Fibroblast of the aortic adventitia (primary cell): Measurements from ENCODE around the gene MARCKS. TPM values are rescaled to one million over a fixed set of nuclear protein-coding genes. Genes with fewer than 3 reads are reported as not detected.

Experiments
- DNase-seq: peaks from one replicate; pipeline ENCODE4 v3.0.0-alpha.2; 2010; ENCODE audit warnings: low read depth
- H3K4me3 ChIP-seq: 2 replicates; pipeline ENCODE4 v1.5.1; 2011; ENCODE audit warnings: low read depth, mild to moderate bottlenecking, control low read depth, low read length, moderate library complexity
- total RNA-seq: library from RNA; depleted of rRNA; stranded (reverse); fragments of >200 nt; gene quantifications from 2 replicates; pipeline ENCODE4 v1.2.3, GENCODE V29; 2012; ENCODE audit warnings: low replicate concordance
- TF ChIP-seq, protein P1 (sequence below): IDR thresholded peaks from 2 replicates; pipeline ENCODE4 v1.5.1; 2011; ENCODE audit warnings: mild to moderate bottlenecking, low read length, control low read depth, inconsistent platforms; ENCODE audit not compliant: insufficient read depth

The MARCKS gene
- total RNA-seq, 1 donor = 122 TPM

DNA sequence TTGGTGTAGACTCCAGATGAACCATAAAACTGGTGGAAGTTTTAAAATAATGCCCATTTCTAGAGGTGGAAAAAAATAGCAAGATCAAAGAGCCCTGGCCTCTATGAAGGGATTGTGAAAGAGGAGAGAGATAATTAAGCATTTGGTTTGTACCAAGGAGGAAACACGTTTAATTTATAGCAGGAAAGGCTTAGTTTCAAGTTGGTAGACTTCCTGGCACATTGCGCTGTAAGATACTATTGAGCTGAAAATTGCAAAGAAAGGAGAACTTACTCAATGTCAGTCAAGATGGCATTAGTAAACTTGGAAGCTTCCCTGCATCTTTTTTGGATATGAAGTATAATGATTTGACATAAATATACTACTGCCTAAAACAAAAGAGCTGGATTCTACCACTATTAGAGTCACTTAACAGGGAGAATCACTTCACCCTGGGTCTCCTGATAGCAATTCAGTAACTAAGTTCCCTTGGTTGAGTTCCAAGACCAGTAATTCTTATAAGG lies 24.4 kb downstream of the MARCKS start:
- no peak overlapping the region for H3K4me3 ChIP-seq
- DNase-seq = no peak
- TF ChIP-seq, protein P1, sequence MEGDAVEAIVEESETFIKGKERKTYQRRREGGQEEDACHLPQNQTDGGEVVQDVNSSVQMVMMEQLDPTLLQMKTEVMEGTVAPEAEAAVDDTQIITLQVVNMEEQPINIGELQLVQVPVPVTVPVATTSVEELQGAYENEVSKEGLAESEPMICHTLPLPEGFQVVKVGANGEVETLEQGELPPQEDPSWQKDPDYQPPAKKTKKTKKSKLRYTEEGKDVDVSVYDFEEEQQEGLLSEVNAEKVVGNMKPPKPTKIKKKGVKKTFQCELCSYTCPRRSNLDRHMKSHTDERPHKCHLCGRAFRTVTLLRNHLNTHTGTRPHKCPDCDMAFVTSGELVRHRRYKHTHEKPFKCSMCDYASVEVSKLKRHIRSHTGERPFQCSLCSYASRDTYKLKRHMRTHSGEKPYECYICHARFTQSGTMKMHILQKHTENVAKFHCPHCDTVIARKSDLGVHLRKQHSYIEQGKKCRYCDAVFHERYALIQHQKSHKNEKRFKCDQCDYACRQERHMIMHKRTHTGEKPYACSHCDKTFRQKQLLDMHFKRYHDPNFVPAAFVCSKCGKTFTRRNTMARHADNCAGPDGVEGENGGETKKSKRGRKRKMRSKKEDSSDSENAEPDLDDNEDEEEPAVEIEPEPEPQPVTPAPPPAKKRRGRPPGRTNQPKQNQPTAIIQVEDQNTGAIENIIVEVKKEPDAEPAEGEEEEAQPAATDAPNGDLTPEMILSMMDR = no peak

DNA sequence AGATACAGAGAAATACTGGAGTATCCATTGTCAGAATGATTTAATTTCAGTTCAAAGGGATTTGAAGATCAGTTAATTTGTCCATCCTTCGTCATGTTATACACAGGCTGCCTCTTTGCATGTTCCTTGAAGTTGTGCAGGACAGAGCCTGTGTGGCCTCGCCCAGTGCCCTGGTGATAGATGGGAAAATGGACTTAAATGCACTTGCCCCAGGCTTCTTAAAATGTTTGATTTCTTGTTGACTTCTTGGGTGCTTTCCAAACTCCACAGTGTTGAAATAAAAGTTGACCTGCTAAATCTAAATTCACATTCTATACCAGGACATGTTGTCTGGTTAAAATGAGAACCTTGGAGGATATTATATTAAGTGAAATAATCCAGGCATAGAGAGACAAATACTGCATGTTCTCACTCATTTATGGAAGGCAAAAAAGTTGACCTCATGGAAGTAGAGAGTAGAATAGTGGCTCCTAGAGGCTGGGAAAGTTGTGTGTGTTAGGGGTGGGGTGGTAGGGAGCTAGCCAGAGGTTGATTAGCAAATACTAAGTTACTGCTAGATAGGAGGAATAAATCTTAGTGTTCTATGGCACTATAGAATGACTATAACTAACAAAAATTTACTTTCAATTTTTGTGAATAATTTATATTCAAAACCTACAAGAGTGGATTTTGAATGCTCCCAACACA lies 25.3 kb downstream of the MARCKS start:
- TF ChIP-seq, protein P1 = no peak
- no peak for DNase-seq
- no peak overlapping the region for H3K4me3 ChIP-seq

DNA sequence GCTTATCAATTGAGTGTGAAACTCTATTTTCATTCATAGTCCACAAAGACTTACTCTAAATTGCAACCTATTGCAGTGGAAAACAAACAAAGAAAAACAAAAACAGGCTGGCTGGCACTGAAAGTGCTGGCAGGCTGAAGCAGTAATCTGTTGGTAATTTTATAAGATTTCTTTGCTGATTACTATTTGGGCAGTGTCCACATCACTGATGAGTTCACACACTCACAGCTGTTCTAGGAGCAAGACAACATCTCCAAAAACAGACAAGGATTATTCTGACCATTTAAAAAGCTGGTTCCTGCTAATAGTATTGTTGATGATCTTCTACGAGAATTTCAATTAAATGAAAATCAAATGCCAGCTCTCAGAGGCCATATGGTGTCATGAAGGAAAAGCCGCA lies 26.9 kb downstream of the MARCKS start:
- TF ChIP-seq, protein P1 = no peak
- H3K4me3 ChIP-seq = no peak overlapping the region
- DNase-seq = no peak

DNA sequence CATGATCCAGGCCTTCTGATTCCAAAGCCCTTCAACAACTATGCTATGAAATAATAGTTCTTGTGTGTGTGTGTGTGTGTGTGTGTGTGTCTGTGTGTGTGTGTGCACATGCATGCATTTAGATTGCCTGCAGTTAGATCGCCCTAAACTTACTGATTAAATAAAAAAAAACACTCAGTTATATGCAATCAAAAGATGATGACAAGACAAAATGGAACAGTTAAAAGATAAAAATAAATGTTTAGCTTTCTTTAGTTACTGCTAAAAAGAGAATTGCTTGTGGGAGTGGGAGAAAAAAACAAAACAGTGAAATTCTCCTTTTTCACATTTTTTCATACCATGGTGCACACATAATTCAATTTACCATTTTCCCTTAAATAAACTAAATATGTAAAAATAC lies 29.4 kb downstream of the MARCKS start:
- DNase-seq = no peak
- H3K4me3 ChIP-seq = no peak overlapping the region
- TF ChIP-seq, protein P1 = no peak

DNA sequence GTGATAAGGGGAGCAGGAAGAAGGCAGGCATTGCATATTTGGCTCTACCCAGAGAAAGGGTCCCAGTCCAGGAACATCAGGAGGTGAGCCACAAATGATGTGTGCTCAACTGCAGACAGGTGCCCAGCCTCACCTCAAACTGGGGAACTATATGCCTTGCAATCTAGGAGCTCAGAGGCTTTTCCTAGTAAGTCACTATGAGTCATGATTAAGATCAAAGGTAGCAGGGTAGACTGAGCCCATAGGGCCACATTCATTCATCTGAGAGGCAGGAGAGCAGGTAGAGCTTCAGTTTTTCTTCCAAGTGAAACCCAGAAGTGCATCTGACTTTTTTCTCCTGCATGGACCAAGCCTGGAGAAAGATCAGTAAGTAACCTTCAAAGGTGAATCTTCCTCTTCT lies 31.3 kb downstream of the MARCKS start:
- TF ChIP-seq, protein P1 = no peak
- DNase-seq = no peak
- no peak overlapping the region for H3K4me3 ChIP-seq

DNA sequence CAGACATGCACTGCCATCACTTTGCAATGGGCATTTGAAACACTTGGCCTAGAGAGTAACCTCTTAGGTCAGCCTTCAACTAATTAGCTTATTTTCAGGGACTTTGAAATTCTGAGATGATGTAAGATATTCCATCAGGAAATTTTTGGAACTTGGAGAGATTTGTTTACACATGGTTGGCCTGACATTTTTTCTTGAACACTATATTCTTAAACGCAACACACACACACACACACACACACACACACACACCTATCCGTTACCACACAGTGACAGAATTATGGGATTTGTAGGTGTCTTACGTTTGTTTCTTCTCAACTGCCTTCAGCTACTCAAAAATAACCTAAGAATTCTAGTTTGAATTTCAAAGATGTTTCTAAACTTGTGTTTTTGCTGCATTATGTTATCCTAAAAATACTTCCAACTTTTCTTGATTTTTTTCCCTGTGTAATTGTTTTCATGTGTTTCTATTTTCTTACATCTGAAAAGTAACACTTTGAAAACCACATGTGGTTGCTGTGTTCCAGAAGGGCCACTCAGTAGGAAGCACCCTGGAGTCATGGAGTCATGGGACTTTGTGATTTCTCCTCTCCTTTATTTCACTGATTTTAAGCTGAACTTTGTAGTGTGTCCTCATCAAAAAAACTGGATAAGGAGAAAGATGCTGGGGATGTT lies 31.9 kb downstream of the MARCKS start:
- DNase-seq = no peak
- TF ChIP-seq, protein P1 = no peak
- no peak overlapping the region for H3K4me3 ChIP-seq

DNA sequence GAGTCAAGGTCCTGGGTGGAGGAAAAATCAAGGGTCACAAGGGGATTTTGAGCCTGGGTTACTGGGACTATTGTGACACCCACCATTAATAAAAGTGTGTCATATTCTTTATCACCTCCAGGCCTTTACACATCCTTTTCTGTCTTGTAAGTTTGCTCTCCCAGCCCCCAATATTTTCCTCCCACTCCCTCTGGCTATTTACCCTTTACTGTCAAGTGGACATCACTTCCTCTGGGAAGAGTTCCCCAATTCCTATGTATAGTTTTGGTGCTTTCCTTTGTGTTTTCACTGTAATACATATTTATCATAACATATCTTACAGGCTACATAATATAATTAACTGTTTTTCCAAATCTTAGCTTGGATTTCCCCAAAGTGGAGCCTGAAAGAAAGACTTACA lies 36.3 kb downstream of the MARCKS start:
- no peak for DNase-seq
- H3K4me3 ChIP-seq = no peak overlapping the region
- TF ChIP-seq, protein P1 = no peak
